GM13976 (cell line): ENCODE data around the gene POLR2A.
A peak's percentile ranks its signal among the peaks of the same experiment; 100 is the strongest.

Source experiments
- DNase-seq: peaks from one replicate; pipeline ENCODE4 v3.0.0; 2012; ENCODE audit warnings: low spot score
- CTCF ChIP-seq: IDR thresholded peaks from 2 replicates; pipeline ENCODE4 v1.5.1; 2012; ENCODE audit warnings: borderline replicate concordance, mild to moderate bottlenecking; ENCODE audit not compliant: insufficient read depth; ENCODE audit errors: extremely low read depth, missing control alignments, control extremely low read depth
- in situ Hi-C: fragments of 300-500 bp; cut with MboI; formaldehyde crosslinking; loops from one replicate; pipeline ENCODE4 v1.12.0; 2022; ENCODE audit warnings: low sequenced_read_pairs, mixed read lengths, inconsistent platforms; ENCODE audit not compliant: unreplicated experiment

POLR2A gene

GRCh38 chr17:7438656-7439460 lies 45.3 kb upstream of the POLR2A start:
- in situ Hi-C loops: no loop called here
- DNase-seq: no peak
- TF ChIP-seq CTCF: no peak

GRCh38 chr17:7439462-7440112 lies 44.6 kb upstream of the POLR2A start, which contains the start of gene FGF11:
Gene FGF11, plus strand, starts transcription at chr17:7439512. Its CDS starts 109 bp downstream, at chr17:7439621.
- in situ Hi-C loops: no loop called here

GRCh38 chr17:7440113-7440833 lies 43.9 kb upstream of the POLR2A start:
- no peak for TF ChIP-seq CTCF
- peak; percentile 81 for DNase-seq
- in situ Hi-C loops: no loop called here

More at GRCh38 chr17:7439462-7440112, 44.6 kb upstream of the POLR2A start, which contains the start of gene FGF11:
- no peak for TF ChIP-seq CTCF
- no peak for DNase-seq

GRCh38 chr17:7440834-7441195 lies 43.4 kb upstream of the POLR2A start:
- peak; percentile 80 for DNase-seq
- no peak for TF ChIP-seq CTCF
- in situ Hi-C loops: no loop called here

- DNase-seq: no peak
- TF ChIP-seq CTCF: no peak
- in situ Hi-C loops: no loop called here
These were observed 42.9 kb upstream of the POLR2A start for GRCh38 chr17:7441266-7441665.

GRCh38 chr17:7442142-7442541 lies 42.0 kb upstream of the POLR2A start:
- TF ChIP-seq CTCF: no peak
- in situ Hi-C loops: no loop called here

More at GRCh38 chr17:7442142-7442541, 42.0 kb upstream of the POLR2A start:
- no peak for DNase-seq
